Measurements from ENCODE around the gene C5orf15. TPM values are rescaled to one million over a fixed set of nuclear protein-coding genes. Genes with fewer than 3 reads are reported as not detected.

Gene C5orf15
- total RNA-seq = 44.2 TPM

DNA sequence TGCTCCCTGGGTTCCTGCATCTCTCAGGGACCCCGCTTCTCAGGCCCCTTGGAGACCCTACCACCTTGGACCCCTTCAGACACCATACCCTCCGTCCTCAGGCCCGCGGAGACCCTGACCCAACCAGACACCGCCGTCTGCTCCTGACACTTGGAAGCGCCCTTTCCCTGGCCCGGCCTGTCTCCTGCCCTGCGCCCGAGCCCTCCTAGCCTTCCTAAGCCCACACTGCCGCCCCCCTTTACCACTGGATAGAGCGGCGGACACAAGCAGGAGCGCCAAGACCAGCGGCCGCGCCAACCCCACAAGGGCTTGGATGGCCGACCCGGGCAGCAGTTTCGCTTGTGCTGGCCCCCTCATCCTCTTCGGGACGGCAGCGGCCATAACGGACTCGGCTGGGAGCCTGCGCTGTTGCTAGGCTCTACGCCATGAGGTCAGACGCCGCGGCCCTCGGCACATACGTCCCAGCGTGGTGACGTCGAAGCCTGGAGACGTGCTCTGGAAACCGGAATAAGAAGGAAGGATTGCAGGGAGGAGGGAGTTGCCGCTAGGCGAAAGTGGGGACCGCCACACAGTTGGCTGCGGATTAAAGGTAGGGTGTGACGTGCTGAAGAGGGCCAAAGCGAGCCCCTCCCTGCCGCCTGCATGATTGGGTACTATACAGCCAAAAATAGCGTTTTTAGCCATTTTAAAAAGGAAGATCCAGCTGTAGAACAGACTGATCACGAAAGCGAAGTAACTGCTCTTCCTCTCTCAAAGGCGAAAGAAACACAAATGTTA lies at the start of gene C5orf15:
Gene C5orf15, minus strand, starts transcription at position 422 of the 777 bp plus-strand sequence. Its CDS starts 41 bp downstream, at position 381.
- DNase-seq = peak; percentile 98

DNA sequence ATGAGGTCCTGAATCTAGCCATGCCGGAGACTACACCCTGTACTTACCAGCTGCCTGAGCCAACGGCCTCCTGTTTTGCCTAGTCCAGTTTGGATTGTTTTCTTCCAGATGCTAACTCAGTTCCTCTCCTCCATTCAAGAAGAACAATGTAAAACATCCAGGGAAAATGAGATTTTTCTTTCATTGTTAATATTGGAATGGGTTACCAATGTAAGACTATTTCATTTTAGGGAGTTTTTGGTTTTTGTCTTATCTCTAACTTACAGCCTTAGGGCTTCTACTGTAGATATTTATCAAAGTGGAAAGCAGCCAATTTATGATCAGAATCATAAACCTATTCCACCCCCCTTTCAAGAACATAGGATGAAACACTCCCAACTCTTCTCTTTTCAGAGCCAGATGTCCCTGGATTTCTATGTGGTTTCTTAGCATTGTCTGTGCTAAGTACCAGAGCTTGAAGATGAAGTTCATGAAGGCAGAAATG lies 39.9 kb upstream of the C5orf15 start:
- no peak for DNase-seq

DNA sequence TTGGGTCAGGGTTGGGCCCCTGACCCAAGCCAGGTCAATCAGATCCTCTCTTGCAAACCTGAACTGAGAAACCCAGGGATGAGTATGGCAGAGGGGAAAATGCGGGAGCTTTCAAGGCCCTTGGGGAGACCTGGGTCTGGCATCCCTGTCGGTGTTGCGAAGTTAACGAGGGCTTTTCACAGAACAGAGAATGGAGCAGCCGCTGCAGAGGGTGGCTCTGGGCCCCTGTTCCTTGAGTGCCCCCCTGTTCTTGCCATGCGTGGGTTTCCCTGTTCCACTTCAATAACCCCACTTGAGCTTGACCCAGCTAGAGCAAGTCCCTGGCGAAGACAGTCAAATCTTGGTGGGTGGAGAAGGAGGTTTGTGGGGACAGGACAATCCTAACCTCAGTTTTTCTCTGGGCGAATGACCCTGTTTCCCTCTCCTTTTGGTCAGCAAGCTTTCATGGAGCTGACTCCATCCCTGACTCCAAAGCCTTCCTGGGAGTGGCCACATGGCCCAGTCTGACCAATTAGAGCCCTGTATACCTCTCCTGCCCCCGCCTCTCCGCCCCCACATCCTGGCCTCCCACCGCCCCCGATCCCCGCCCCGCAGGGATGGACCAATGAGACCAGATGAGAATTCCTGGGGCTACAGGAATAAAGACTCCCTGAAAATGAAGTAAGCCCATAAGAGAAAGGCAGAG lies 39.3 kb upstream of the C5orf15 start:
- no peak for DNase-seq

DNA sequence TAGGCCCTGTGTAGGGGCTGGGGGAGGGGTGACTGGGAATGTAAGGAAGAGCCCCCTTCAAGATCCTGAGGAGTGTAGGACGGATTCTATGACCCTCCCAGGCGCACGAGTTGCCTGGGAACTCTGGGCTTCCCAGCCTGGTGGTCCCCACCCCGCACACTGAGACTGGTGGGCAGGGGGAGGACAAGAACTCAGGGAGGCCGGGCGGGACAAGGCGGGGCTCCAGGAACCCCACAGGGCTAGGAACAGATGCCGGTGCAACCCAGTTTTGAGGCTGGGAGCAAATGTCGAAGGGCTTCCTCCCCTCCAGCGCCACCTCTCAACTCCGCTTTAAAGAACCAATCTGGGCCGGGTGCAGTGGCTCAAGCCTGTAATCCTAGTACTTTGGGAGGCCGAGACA lies 37.7 kb upstream of the C5orf15 start:
- DNase-seq = no peak

DNA sequence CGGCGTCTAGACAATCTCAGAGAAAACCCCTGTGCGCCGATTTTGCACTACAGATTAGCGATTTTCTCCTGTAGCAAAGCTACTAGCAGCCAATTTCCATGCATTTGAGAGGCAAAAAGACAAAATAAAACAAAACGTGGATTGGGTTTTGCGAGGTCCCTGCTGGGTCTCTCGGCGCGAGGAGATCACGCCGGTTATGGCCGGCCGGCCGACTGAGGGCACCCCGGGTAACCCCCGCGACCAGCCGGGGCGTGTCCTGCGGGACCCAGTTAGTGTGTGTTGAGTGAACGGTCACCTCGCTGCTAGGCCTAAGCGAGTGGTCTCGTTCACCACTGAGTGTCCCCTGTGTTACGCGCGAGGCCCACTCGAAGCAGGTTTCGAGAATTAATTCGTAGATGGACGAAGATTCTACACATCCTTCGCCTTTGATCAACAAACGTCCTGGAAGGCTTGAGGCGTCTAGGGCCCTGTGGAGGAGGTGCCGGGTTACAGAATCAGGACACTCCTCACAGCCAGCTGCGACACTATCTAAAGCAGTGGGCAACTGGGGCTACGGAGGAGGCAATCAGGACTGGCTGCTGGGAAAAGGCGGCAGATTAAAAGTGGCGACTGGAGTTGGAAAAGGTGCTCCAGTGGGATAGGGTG lies 37.1 kb upstream of the C5orf15 start:
- DNase-seq = no peak

DNA sequence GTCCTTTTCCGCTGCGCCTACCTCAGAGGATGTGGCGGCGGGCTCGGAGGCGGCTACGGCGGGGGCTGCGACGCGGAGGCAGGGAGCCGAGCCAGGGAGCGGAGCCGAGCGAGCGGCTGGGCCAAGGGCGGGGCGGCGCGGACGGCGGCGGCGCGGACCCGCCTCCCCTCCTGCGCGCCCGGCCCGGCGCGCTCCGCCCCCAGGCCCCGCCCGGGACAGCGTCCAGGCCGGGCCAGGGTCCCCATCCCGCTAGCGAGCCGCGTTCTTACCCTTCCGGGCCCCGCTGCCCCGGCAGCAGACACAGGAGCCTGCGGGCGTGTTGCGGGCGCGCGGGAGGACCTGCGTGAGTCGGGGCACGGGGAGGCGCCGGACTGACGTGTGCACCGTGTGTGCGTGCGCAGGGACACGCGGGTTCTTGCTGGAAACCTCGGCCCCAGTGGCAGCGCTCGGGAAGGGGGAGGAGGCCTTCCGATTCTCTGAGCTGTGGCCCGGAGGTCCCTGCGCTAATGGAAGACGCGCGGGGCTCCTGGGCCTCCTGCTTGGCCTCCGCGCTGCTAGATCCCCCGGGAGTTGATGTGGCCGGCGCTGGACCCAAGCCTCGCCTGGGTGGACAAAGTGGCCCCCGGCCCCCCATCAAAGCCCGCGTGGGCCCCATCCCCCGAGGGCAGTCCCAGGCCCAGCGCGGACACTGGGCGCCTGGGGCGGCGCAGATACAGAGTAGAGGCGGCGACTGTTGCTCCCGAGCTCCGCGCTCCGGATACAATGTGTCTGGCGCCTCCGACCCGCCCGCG lies 36.4 kb upstream of the C5orf15 start, which contains the start of gene VDAC1:
Gene VDAC1, minus strand, starts transcription at position 350 of the 791 bp plus-strand sequence. CDS start 11,963 bp downstream, outside the sequence.
- DNase-seq = peak; percentile 89

DNA sequence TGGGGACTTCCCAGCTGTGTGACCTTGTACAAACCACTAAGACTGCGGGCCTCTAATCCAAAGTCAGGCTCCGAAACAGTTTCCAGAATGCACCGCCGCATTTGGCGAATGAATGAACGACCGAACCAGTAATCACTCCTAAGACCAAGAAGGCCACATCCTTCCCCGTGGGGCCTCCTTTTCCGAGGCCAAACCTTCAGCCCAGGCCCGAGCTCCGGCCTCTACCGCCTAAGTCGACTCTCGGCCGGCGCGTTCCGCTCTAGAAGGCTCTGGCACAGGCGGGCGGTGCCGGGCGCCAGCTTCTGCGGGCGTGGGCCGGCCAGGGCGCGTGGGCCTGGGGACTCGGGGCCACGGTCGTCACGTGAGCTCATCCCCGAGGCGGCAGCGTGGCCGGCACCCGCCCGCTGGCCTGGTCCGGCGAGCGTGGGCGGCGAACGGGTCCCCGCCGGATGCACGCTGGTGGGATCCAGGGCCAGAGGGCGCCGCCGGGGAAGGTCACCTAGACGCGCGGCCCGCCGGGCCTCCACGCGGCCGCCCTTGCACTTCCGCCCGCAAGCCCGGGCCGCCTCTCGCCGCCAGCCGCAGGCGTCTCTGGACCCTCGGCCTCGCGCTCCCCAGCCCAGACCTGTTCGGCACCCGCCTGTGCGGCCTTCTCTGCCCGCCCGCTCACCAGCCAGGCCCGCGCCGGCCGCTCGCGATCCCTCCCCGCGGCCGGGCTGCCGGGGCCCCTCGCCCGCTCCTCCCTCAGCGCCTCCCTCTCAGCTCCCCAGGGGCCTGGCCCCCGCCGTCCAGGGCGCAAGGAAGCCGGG lies 35.6 kb upstream of the C5orf15 start:
- DNase-seq = no peak

DNA sequence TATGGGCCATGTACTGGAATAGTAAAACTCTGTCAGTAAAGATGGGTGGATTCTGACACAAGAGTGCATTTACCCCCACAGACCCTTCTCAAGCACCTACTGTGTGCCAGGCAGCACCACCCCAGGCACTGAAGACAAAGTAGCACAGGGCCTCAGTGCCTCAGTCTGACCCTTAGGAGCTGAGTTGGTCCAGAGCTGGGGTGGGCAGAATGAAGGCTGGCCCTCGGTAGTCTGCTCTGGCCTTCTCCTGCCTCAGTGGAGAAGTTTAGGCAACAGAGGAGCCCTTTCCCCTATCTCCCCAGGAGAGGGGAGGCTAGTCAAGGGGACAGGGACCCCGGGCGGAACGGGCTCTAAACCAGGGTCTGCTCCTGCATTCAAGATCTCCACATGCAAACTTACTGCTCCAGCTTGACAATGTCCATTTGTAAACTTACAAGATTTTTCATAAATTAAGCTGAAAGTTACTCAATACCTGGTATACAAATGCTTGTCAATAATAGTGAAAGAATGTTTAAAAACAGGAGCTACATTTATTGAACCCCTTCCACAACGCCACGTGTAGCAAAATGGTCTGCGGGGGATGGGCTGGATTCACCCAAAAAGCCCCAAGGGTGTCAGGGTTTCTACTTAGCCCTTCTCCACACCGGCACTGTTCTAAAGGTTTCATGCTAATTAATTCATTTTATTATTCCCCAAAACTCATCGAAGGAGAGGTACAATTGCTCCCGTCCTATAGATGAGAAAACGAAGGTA lies 34.8 kb upstream of the C5orf15 start:
- no peak for DNase-seq

DNA sequence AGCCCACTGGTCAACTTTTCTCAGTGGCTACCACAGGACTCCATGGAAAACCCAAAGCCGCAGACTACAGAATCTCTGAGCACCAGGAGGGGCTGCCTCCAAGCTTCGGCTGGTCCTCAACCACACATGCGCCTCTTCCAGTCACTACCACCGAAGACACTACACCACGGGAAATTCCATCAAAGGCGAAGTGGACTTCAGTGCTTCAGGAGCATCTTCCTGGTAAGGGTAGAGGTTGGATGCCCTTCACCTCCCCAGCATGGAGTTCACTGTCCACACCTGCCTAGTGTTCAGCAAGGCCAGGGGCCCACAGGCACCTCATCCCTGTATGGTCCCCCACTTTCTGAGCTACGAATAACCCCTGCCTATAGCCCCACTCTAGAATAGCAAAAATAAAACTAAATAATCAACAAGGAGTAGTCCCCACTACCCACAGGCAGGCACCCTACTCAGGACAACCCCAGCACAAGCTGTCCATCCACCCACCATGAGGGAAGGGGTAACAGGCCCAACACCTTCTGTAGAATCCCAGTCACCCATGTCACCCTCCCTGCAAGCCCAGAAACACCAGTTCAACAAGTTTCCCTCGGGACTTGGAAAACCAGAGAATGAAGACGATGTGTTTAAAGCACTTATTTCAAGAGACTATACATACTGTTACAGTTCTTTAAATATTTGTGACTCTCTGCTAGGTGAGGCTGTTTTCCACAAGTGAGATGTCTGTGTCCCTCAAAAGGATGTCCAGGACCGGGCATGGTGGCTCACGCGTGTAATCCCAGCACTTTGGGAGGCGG lies 33.7 kb upstream of the C5orf15 start:
- no peak for DNase-seq

DNA sequence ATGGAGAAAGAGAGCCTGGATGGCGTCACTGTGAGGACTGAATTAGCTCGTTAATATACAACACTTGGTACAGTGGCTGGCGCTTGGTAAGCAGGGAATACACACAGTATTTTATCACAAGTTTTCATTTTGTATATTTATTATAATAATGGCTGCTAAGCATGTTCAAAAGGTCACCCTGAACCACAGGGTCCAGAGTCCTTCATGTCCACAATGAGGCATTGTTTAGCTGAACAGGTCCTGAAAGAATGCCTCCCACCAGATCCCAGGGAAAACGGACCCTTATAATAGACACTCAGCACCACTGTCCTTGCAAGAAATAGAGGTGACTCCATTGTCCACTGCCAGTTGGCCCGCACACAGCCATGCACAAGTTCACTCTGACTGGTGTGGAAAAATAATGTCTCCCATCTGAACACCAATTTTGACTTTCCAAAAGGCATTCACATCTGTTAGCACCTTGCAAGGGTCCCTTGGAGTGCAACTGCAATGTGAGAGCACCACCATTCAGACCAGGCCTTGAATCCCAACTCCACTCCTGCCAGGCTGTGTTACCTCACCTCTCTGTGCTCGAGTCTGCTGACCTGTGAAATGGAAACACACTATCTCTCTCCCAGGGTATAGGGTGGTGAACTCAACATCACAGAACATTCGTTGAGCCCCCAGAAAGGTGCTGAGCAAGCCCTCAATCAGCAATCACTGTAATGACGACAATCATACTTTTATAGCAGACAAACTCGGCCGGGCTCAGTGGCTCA lies 32.5 kb upstream of the C5orf15 start:
- DNase-seq = no peak

DNA sequence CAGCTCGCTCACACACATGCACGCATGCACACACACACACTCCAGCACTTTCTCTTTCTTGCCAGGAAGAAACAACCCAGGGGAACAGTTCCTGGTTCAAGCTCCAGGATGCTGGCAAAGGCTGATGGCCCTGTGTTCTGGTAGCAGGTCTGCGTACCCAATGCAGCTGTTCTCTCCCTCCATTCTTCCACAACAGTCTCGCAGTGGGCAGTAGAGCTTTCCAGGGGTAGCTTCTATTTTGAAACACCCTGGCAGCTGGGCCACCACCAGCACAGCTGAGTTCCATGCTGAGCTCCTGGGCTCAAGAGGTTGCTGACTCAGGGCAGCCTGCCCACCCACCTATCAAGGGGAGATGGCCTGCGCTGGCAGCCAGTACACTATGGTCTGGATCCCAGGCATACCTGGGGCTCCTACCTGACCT lies 31.7 kb upstream of the C5orf15 start:
- DNase-seq = no peak

DNA sequence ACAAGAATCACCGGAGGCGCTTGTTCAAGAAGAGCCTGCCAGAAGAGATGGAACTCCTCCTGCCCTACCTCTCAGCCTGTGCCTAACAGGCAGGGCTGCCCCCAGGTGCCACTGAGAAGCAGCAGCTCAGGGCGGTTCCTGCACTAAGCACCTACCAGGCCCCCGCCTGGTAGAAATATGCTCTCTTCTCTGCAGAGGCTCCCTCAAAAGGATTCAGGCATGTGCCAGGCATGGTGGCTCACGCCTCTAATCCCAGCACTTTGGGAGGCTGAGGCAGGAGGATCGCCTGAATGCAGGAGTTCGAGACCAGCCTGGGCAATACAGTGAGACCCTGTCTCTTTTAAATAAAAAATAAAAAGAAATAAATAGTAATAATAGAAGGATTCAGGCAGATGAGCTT lies 30.4 kb upstream of the C5orf15 start:
- DNase-seq = no peak

DNA sequence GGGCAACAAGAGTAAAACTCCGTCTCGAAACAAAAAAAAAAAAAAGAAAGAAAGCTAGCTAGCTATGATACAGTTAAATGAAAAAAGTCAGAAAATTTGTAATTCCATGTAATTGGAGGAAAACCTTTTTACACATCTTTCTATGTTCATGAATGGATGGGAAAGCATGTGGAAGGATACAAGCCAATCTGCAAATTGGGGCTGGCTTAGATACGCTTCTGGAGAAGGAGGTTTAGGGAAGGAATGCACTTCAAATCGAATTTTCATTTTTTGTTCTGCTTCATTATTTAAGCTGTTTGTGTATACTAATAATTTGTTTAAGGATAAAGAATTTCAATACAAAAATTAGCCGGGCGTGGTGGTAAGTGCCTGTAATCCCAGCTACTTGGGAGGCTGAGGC lies 29.6 kb upstream of the C5orf15 start:
- no peak for DNase-seq

DNA sequence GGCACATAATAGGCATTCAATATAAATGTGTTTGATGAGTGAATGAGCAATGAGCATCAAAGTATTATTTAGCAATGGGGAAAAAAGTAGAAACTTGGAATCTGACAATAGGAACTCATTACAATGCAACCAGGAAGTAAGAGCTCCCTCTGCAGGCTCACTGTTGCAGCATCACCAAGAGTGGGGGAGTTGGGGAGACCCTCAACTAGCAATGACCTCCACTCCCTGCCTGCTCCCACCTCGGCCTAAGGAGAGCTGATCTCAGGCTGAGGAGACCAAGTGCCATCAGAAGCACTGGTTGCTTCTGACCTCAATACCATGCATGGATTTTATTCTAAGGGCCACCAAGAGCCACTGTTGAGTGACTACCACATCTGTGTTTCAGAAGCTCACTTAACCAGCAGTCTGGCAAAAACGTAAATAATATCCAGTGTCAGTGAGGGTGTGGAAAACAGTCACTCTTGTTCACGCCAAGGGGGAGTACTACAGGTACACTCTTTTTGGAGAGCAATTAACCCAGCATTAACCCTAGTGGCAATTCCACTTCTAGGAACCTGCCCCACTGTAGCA lies 28.3 kb upstream of the C5orf15 start:
- no peak for DNase-seq

DNA sequence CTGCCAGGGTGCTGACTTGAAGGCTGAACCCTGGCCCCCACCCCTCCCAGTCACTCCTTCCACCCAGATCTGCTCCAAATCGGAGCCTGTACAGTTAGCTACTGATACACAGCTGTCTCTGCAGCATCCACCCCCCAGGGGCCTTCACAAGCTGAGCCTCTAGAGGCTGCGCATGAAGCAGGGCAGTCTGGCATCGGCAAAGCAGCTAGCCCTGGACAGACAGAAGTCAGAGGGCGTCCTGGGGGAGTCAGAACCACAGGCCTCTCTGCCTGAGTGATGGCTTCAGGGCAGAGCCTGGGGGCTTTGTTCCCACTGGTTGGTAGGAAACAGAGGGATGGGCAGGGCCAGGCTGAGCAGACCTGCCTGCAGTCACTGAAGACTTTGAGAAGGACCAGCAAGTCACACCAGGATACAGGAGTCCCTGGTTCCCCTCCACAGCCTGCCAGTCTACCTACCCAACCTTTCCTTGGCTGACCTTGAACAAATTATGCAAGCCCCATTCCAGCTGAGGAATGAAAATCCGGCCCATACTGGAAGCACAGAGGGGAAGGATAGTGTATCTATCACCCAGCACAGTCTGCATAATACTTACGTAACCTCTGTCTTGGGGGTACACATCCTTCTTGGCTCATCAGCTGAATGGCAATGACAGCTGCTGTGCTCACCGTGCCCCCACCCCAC lies 27.6 kb upstream of the C5orf15 start:
- no peak for DNase-seq

DNA sequence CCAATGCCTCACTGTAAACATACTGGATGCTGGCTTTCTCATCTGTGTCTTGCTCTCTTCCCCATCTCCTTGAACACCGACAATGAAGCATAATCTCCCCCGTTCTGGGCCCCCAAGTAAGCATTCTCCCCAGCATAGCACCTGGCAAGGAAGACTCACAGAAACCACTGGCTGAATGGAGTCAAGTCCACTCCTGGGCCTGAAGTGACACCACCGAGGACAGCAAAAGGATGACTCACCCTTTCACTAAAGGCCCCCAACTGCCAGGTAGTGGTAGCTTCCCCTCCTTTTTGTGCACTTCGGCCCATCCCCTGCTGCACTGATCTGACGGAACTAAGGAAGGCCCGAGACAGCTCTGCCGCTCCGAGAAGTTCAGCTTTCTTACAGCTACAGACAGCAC lies 26.9 kb upstream of the C5orf15 start:
- no peak for DNase-seq

DNA sequence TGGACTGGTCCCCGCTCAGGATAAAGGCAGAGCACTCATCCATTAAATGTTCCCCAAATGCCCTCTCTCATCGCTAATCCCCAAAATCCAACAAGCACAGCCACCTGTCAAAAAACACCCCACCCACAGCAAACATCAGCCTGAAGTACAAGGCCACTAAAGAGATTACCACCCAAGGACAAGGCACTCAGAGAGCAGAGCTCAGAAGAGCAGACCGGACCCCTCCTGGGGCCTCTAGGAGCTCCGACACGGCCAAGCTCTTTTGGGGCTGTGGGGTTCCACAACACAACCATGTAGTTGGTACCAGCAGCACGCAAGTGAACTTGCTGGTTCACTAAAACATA lies 26.5 kb upstream of the C5orf15 start:
- DNase-seq = no peak
